Thoracic aorta (tissue), 2 donors: ENCODE measurements around the gene TMEM209. TPM values are rescaled to one million over a fixed set of nuclear protein-coding genes. Genes with fewer than 3 reads are reported as not detected.

Source experiments
- ATAC-seq: fragments of 150-250 bp; one replicate; pipeline ENCODE4 v1.8.0; 2017; ENCODE audit warnings: low read depth; ENCODE audit not compliant: insufficient number of reproducible peaks, low FRiP score
- DNase-seq: peaks from one replicate; pipeline ENCODE4 v3.0.0-alpha.2; 2020; ENCODE audit warnings: low spot score
- H3K27ac ChIP-seq, 2 donors: fragments of 200-600 bp; sonication (generic); 1 replicate in 1 of 2; 2 replicates in 1 of 2; pipeline ENCODE4 v1.5.1; 2016; ENCODE audit warnings: mild to moderate bottlenecking in 2 of 2, moderate library complexity in 2 of 2
- H3K27me3 ChIP-seq: fragments of 200-600 bp; sonication (generic); replicated peaks from 2 replicates; pipeline ENCODE4 v1.6.0; 2016; ENCODE audit warnings: mild to moderate bottlenecking; ENCODE audit not compliant: insufficient read depth
- H3K36me3 ChIP-seq: fragments of 200-600 bp; sonication (generic); one replicate; pipeline ENCODE4 v1.5.1; 2016
- H3K4me1 ChIP-seq, 2 donors: fragments of 200-600 bp; sonication (generic); 1 replicate in 1 of 2; 2 replicates in 1 of 2; pipeline versions ENCODE4 v1.5.1 to v1.6.0; 2016; ENCODE audit warnings: low read depth in 2 of 2, mild to moderate bottlenecking in 1 of 2; ENCODE audit not compliant: control insufficient read depth in 1 of 2
- H3K4me3 ChIP-seq: fragments of 200-600 bp; sonication (generic); 2 replicates; pipeline ENCODE4 v1.5.1; 2016; ENCODE audit warnings: mild to moderate bottlenecking
- H3K9me3 ChIP-seq: fragments of 200-600 bp; sonication (generic); 2 replicates; pipeline ENCODE4 v1.5.1; 2016
- CTCF ChIP-seq: fragments of 200-600 bp; sonication (generic); IDR thresholded peaks from one replicate; pipeline ENCODE4 v1.5.1; 2019; ENCODE audit warnings: antibody characterized with exemption
- total RNA-seq, 2 donors: library from RNA; depleted of rRNA; stranded (reverse); fragments of >200 nt; gene quantifications; one replicate each; pipeline versions ENCODE4 v1.1.0 to v1.2.3, GENCODE V29; 2016

Gene TMEM209
- total RNA-seq, 2 donors from 2014 or later: 8.7 to 9.9 TPM

DNA sequence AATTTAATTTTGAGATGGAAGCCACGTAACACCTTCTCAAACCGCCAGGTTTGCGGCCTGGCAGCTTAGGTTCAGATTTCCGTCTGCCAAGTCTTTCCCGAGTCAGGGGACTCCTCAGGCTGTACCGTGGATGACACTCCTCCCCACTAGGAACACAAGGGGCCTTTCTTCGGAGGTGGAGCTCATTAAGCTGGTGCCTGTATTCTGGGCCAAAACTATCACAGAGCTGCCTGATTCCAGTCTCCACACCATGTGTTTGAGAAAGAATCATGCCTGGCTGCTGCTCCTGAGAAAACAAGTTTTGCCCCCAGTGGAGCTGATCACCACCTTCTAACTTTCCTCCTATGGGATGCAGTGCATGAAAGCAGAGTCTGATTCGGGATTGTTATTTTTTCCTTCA, 44.8 kb downstream of the TMEM209 start:
- Histone ChIP-seq H3K27me3 (no peaks in the 10 kb centered on the region), H3K36me3 (peaks cover 16% of the 10 kb centered on the region), H3K4me3 (no peak overlapping the region), H3K9me3 (peaks cover 4% of the 10 kb centered on the region), H3K27ac (no peak overlapping the region), H3K4me1 (no peaks in the 10 kb centered on the region)
- DNase-seq (no peak), ATAC-seq (no peak)
- TF ChIP-seq CTCF: no peak

GRCh38 chr7:130160023-130160422, 45.2 kb downstream of the TMEM209 start:
- ATAC-seq (no peak), DNase-seq (no peak)
- Histone ChIP-seq H3K27ac (no peak overlapping the region), H3K4me3 (no peak overlapping the region), H3K27me3 (no peaks in the 10 kb centered on the region), H3K4me1 (no peaks in the 10 kb centered on the region), H3K36me3 (peaks cover 14% of the 10 kb centered on the region), H3K9me3 (peaks cover 4% of the 10 kb centered on the region)
- TF ChIP-seq CTCF: no peak

- Histone ChIP-seq H3K4me1 (no peaks in the 10 kb centered on the region), H3K9me3 (peaks cover 4% of the 10 kb centered on the region), H3K4me3 (no peak overlapping the region), H3K36me3 (peaks cover 6% of the 10 kb centered on the region), H3K27ac (no peak overlapping the region), H3K27me3 (no peaks in the 10 kb centered on the region)
- ATAC-seq (no peak), DNase-seq (no peak)
- no peak for TF ChIP-seq CTCF
These were observed 47.5 kb downstream of the TMEM209 start for GRCh38 chr7:130157700-130158099.

DNA sequence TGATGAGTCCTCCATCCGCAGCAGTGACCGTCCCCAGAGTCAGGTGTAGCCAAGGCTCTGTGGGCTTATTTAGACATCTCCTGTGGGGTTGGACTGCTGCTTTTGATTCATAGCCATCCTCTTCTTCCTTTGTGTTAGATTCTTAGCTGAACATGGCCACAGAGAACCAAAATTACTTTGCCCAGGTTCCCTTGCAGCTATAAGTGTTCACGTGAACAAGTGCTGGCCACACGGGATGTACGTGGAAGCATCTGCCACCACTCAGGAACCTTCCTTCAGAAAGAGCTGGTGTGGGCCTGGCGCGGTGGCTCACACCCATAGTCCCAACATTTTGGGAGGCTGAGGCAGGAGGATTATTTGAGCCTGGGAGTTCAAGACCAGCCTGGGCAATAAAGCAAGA, 49.1 kb downstream of the TMEM209 start:
- no peak for DNase-seq
- Histone ChIP-seq H3K36me3 (no peaks in the 10 kb centered on the region), H3K27ac (no peak overlapping the region), H3K4me3 (no peak overlapping the region), H3K4me1 (no peaks in the 10 kb centered on the region), H3K27me3 (no peaks in the 10 kb centered on the region), H3K9me3 (peaks cover 4% of the 10 kb centered on the region)
- no peak for ATAC-seq
- no peak for TF ChIP-seq CTCF

DNA sequence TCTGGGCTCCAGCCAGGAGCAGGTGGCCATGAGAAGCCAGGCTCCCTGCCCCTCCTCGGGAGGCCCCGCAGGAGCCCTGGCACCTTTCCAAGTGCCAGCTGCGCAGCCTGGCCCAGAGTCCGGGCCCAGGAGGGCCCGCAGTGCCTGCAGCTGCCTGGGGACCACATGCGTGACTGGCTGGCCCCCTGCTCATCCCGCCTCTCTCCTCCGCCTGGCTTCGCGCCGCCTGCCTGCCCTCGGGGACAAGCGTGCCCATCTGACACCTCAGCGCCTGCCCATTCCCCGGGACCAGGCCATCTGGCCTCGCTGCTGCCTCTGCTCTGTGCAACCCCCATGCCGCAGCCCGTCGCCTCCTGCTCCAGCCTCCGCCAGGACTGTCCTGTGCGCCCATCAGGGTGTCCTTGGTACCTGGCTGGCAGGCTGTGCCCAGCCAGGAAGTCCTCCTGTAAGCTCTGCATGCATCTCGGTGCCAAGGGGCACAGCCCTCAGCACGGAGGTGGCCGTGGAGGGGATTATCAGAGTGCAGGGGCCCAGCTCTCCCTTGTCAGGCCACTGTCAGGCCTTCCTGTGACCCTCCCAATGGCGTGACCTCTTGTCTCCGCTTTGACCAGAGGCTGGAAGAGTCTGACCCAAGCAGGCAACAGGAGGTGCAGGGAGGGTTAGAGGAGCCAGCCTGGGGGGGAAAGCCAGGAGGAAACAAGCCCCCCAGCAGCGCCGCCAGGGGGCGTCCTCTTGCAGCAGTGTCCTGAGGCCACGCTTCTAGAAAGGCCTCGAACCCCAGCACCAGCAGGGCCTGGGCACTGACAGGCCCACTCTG, 50.5 kb downstream of the TMEM209 start:
- Histone ChIP-seq H3K4me3 (no peak overlapping the region), H3K27me3 (no peaks in the 10 kb centered on the region), H3K36me3 (no peaks in the 10 kb centered on the region), H3K9me3 (peaks cover 4% of the 10 kb centered on the region), H3K27ac (no peak overlapping the region), H3K4me1 (no peaks in the 10 kb centered on the region)
- no peak for DNase-seq
- TF ChIP-seq CTCF: no peak
- no peak for ATAC-seq
